RWPE2 (cell line): ENCODE data around the gene ZNF236.

Experiments used
- ATAC-seq: fragments of 200-7000 bp; cut with Tn5 transposase; 3 replicates; pipeline ENCODE4 v1.9.1; 2021; ENCODE audit warnings: low read depth
- DNase-seq: peaks from one replicate; pipeline ENCODE4 v3.0.0-alpha.2; 2020; ENCODE audit warnings: low spot score
- H3K27ac ChIP-seq: fragments of 450-650 bp; 2 replicates; pipeline ENCODE4 v1.5.1; 2017; ENCODE audit warnings: mild to moderate bottlenecking; ENCODE audit not compliant: poor library complexity, severe bottlenecking
- H3K27me3 ChIP-seq: fragments of 250-450 bp; sonication (Bioruptor Pico); 2 replicates; pipeline ENCODE4 v1.5.1; 2021; ENCODE audit warnings: mild to moderate bottlenecking, moderate library complexity; ENCODE audit not compliant: insufficient read depth, poor library complexity, severe bottlenecking
- H3K36me3 ChIP-seq: fragments of 250-450 bp; sonication (Bioruptor Pico); 2 replicates; pipeline ENCODE4 v1.5.1; 2020; ENCODE audit warnings: low read depth, mild to moderate bottlenecking, moderate library complexity
- H3K4me1 ChIP-seq: fragments of 250-450 bp; sonication (Bioruptor Pico); 2 replicates; pipeline ENCODE4 v1.5.1; 2021; ENCODE audit warnings: mild to moderate bottlenecking, moderate library complexity; ENCODE audit not compliant: insufficient read depth, poor library complexity, severe bottlenecking
- H3K4me3 ChIP-seq: fragments of 250-450 bp; sonication (Bioruptor Pico); 2 replicates; pipeline ENCODE4 v1.5.1; 2021; ENCODE audit warnings: mild to moderate bottlenecking, moderate library complexity; ENCODE audit not compliant: severe bottlenecking
- H3K9me3 ChIP-seq: fragments of 250-450 bp; sonication (Bioruptor Pico); 2 replicates; pipeline ENCODE4 v1.5.1; 2021; ENCODE audit warnings: mild to moderate bottlenecking, moderate library complexity; ENCODE audit not compliant: severe bottlenecking
- TF ChIP-seq, protein P1 (sequence below): fragments of 450-650 bp; IDR thresholded peaks from one replicate; pipeline ENCODE4 v1.5.1; 2017; ENCODE audit warnings: mild to moderate bottlenecking, moderate library complexity; ENCODE audit not compliant: poor library complexity, severe bottlenecking

The ZNF236 gene

DNA sequence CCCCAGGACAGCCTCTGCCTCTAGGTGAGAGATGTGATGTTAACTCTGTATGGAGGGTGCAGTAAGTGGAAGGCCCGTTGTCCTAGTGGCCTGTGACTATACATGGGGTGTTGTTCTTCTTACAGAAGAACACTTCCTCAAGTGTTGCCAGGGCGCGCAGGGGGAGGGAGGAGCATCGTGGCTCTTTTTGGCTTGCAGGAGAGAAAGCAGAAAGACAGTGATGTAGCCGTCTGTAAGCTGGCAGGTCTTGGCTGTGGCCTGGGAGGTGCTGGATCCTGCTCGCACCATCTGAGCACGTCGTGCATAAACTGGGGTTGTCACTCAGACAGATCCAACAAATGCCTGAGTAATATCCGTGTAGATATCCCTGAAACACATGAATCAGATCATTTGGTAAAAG, 44.3 kb downstream of the ZNF236 start:
- ATAC-seq, result no peak
- no peak for DNase-seq
- TF ChIP-seq, protein P1, sequence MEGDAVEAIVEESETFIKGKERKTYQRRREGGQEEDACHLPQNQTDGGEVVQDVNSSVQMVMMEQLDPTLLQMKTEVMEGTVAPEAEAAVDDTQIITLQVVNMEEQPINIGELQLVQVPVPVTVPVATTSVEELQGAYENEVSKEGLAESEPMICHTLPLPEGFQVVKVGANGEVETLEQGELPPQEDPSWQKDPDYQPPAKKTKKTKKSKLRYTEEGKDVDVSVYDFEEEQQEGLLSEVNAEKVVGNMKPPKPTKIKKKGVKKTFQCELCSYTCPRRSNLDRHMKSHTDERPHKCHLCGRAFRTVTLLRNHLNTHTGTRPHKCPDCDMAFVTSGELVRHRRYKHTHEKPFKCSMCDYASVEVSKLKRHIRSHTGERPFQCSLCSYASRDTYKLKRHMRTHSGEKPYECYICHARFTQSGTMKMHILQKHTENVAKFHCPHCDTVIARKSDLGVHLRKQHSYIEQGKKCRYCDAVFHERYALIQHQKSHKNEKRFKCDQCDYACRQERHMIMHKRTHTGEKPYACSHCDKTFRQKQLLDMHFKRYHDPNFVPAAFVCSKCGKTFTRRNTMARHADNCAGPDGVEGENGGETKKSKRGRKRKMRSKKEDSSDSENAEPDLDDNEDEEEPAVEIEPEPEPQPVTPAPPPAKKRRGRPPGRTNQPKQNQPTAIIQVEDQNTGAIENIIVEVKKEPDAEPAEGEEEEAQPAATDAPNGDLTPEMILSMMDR, result no peak
- Histone ChIP-seq H3K4me3 (no peak overlapping the region), H3K27ac (no peak overlapping the region), H3K27me3 (no peaks in the 10 kb centered on the region), H3K4me1 (no peaks in the 10 kb centered on the region), H3K36me3 (peaks cover 51% of the 10 kb centered on the region), H3K9me3 (no peaks in the 10 kb centered on the region)

DNA sequence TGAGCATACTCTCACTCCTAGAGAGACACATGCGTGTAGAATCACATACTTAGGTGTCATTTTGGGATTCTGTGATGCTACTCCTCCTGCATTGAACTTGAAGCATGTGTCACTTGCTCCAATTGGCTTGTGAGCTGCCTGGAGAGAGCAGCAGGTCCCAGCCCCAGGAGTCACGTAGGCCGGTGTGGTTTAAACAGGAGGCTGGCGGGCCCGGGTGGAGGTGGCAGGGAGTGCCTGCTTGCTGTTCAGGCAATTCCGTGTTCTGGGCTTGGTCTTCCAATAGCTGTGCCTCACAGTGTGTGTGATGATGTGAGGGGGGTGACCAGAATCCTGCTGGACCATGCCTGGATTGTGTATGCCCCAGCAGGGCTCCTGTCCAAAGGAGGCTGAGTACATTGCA, 51.0 kb downstream of the ZNF236 start:
- no peak for DNase-seq
- Histone ChIP-seq H3K9me3 (no peaks in the 10 kb centered on the region), H3K27me3 (no peaks in the 10 kb centered on the region), H3K27ac (no peak overlapping the region), H3K4me3 (no peak overlapping the region), H3K4me1 (no peaks in the 10 kb centered on the region), H3K36me3 (peaks cover 67% of the 10 kb centered on the region)
- no peak for ATAC-seq
- TF ChIP-seq, protein P1, result no peak

DNA sequence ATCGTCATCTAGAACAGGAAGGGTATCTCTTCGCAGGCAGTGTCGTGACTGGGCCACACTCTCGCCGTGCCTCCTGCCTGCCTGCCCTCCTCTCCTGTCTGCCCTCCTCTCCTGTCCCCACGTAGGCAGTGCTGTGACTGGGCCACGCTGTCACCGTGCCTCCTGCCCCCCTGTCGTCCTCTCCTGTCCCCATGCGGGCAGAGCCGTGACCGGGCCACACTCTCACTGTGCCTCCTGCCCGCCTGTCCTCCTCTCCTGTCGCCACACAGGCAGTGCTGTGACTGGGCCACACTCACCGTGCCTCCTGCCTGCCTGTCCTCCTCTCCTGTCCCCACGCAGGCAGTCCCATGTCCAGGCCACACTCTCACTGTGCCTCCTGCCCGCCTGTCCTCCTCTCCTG, 51.4 kb downstream of the ZNF236 start:
- Histone ChIP-seq H3K4me1 (no peaks in the 10 kb centered on the region), H3K4me3 (no peak overlapping the region), H3K27me3 (no peaks in the 10 kb centered on the region), H3K36me3 (peaks cover 67% of the 10 kb centered on the region), H3K27ac (no peak overlapping the region), H3K9me3 (no peaks in the 10 kb centered on the region)
- DNase-seq, result no peak
- TF ChIP-seq, protein P1, result no peak
- no peak for ATAC-seq

DNA sequence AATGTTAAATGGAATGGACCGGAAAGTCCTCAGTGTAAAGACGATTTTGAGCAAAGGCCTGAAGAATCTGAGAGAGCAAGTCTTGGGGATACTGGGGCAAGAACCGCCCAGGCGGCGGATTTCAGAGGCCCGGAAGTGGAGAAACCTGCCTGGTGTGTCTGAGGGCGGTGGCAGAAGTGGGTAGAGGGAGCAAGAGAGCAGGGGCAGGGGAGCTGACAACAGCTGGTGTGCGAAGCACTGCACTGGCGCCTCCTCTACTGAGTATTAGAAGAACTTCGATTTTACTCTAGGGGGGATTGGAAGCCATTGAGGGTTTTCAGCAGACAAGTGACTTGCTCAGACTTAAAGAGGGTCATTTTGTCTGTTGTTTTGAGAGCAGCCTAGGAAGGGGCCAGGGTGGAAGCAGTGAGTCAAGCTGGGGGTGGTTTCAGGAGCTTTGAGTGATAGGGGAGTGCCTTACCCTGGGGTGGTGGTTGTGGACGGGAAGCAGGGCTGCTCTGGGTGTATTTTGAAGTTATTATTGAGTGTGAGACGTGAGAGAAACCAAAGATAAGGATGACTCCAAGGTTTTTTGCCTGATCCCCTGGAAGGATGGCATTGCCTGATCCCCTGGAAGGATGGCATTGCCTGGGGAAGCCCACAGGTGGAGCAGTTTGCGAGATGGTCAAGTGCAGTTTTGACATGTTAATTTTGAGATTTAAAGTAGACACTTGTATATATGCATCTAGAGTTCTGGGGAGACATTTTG, 52.5 kb downstream of the ZNF236 start:
- H3K4me3 ChIP-seq, result no peak overlapping the region
- 0 out of 3 replicates have a peak, but pooled peaks have one; percentile 33 for ATAC-seq
- peaks cover 66% of the 10 kb centered on the region for H3K36me3 ChIP-seq
- no peaks in the 10 kb centered on the region for H3K27me3 ChIP-seq
- H3K27ac ChIP-seq, result no peak overlapping the region
- TF ChIP-seq, protein P1, result no peak
- H3K9me3 ChIP-seq, result no peaks in the 10 kb centered on the region
- no peaks in the 10 kb centered on the region for H3K4me1 ChIP-seq
- DNase-seq, result no peak
